ENCODE results near the gene ELMO1. TPM values are rescaled to one million over a fixed set of nuclear protein-coding genes. Genes with fewer than 3 reads are reported as not detected.

The ELMO1 gene
- total RNA-seq = 53.8 TPM
- long read RNA-seq, full-length matches to known transcripts = 48 of 83 reads
- long read RNA-seq, partial matches to known transcripts = 12 of 83 reads
- long read RNA-seq, other reads (novel, unspliced or antisense) = 23 of 83 reads

GRCh38 chr7:37448636-37449361 is at the start of gene ELMO1:
ELMO1 (minus strand) TSS chr7:37448864; CDS start chr7:37342690, 106,174 bp downstream.
- H3K4me3 ChIP-seq = peak within 1 kb of the TSS; percentile 83
- peak; percentile 47 for TF ChIP-seq CTCF (IDR thresholded peaks at IDR 0.05)
- H3K4me1 ChIP-seq = peaks cover 30% of the 10 kb centered on the region
- H3K27me3 ChIP-seq = no peaks in the 10 kb centered on the region
- intact Hi-C loops (cut with DNase I) = no loop called here
- no peaks in the 10 kb centered on the region for H3K36me3 ChIP-seq
- DNase-seq = peak; percentile 89
- no peaks in the 10 kb centered on the region for H3K9me3 ChIP-seq
- H3K27ac ChIP-seq = peak within 1 kb of the TSS; percentile 96
- ATAC-seq = peak; percentile 90

- intact Hi-C loops (cut with DNase I) = no loop called here
- H3K36me3 ChIP-seq = no peaks in the 10 kb centered on the region
- H3K27ac ChIP-seq = no peak overlapping the region
- H3K4me1 ChIP-seq = no peaks in the 10 kb centered on the region
- DNase-seq (no peak), ATAC-seq (no peak)
- no peak overlapping the region for H3K4me3 ChIP-seq
- no peak for TF ChIP-seq CTCF (IDR thresholded peaks at IDR 0.05)
- no peaks in the 10 kb centered on the region for H3K9me3 ChIP-seq
- H3K27me3 ChIP-seq = no peaks in the 10 kb centered on the region
Observed at GRCh38 chr7:37497576-37497975, 48.9 kb upstream of the ELMO1 start.

- H3K4me1 ChIP-seq = no peaks in the 10 kb centered on the region
- H3K36me3 ChIP-seq = no peaks in the 10 kb centered on the region
- DNase-seq = no peak
- ATAC-seq = peak; percentile 57
- H3K27ac ChIP-seq = no peak overlapping the region
- H3K9me3 ChIP-seq = no peaks in the 10 kb centered on the region
- intact Hi-C loops (cut with DNase I) = no loop called here
- H3K4me3 ChIP-seq = no peak overlapping the region
- TF ChIP-seq CTCF (IDR thresholded peaks at IDR 0.05) = peak; percentile 82
- no peaks in the 10 kb centered on the region for H3K27me3 ChIP-seq
Observed at GRCh38 chr7:37495574-37496184, 47.0 kb upstream of the ELMO1 start.

- no peak overlapping the region for H3K4me3 ChIP-seq
- ATAC-seq = no peak
- no peak overlapping the region for H3K27ac ChIP-seq
- no peak for DNase-seq
- H3K9me3 ChIP-seq = no peaks in the 10 kb centered on the region
- H3K4me1 ChIP-seq = no peaks in the 10 kb centered on the region
- H3K27me3 ChIP-seq = no peaks in the 10 kb centered on the region
- TF ChIP-seq CTCF (IDR thresholded peaks at IDR 0.05) = no peak
- intact Hi-C loops (cut with DNase I) = no loop called here
- H3K36me3 ChIP-seq = no peaks in the 10 kb centered on the region
Observed at GRCh38 chr7:37494926-37495325, 46.3 kb upstream of the ELMO1 start.

GRCh38 chr7:37493810-37494209 is 45.1 kb upstream of the ELMO1 start:
- DNase-seq (no peak), ATAC-seq (no peak)
- Histone ChIP-seq H3K27ac (no peak overlapping the region), H3K9me3 (no peaks in the 10 kb centered on the region), H3K36me3 (no peaks in the 10 kb centered on the region), H3K4me1 (no peaks in the 10 kb centered on the region), H3K27me3 (no peaks in the 10 kb centered on the region), H3K4me3 (no peak overlapping the region)
- TF ChIP-seq CTCF (IDR thresholded peaks at IDR 0.05) = no peak
- intact Hi-C loops (cut with DNase I) = no loop called here
